Ovary (tissue), 3 donors: ENCODE data around the gene TSC22D4.

Source experiments
- CTCF ChIP-seq, 3 donors: fragments of 450-650 bp in 2 of 3; fragments of 200-600 bp in 1 of 3; IDR thresholded peaks; one replicate each; pipeline versions ENCODE4 v1.5.1 to v1.8.0; 2016 to 2022; ENCODE audit warnings: antibody characterized with exemption in 3 of 3, mild to moderate bottlenecking in 1 of 3
- POLR2A ChIP-seq: fragments of 450-650 bp; IDR thresholded peaks from one replicate; pipeline ENCODE4 v1.6.1; 2017; ENCODE audit warnings: antibody characterized with exemption, mild to moderate bottlenecking, moderate library complexity
- donor health status: DM: no; HTN: no; CAD: no.

DNA sequence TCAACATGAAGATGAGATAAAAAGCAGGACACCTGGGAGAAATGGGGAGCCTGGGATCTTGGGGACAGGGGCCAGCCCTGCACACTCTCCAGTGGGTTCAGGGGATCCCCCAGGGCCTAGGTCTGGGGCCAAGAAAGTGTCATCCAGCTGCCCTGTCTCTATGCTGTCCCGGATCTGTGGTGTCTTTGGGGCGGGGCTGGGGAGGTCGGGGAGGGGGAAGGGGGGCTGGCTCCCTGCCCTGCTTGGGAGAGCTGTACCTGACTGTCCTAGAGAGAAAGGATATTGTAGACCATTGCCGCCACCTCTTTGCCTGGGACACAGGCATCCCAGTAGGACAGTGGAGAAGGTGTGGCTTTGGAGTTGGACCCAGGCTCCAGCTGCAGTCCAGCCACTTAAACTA lies 8.0 kb downstream of the TSC22D4 start:
- TF ChIP-seq POLR2A (no peak), CTCF (IDR thresholded peaks at IDR 0.05) (no peak)
